Left cardiac atrium (tissue), 4 donors: ENCODE results near the gene FGA. TPM values are rescaled to one million over a fixed set of nuclear protein-coding genes. Genes with fewer than 3 reads are reported as not detected.
"Not testable (repeated sequence)": the region's sequence is repeated elsewhere in the genome, so short reads cannot be mapped to it uniquely, and the experiment has no call there.

ENCODE experiments used
- ATAC-seq, 2 donors: fragments of 200-7000 bp; cut with Tn5 transposase; one replicate each; pipeline ENCODE4 v1.9.1; 2020; ENCODE audit warnings: mild to moderate bottlenecking in 2 of 2, moderate library complexity in 2 of 2
- DNase-seq: peaks from one replicate; pipeline ENCODE4 v3.0.0-alpha.2; 2020
- intact Hi-C, 2 donors: fragments of 100-400 bp; cut with DNase I; formaldehyde crosslinking; loops; one replicate each; pipeline versions ENCODE4 v1.14.1 to v1.15.1; 2022 to 2023
- total RNA-seq, 2 donors: library from RNA; stranded (reverse); fragmentation: NEBNext Ultra II Directional; extraction: Animal tissue kit (Norgen Biotek cat#: 25700); gene quantifications; one replicate each; pipeline ENCODE4 v1.2.1, GENCODE V29; 2021
- donor health status: DM: no; HTN: yes; CAD: no.
- donor health status: DM: no; HTN: yes; CAD: no; lungs with severe emphysema.
- donor health status: DM: yes; HTN: yes; CAD: no.
- donor health status: Dilated cardiomyopathy.

The FGA gene
- total RNA-seq, 2 donors from 2014 or later: 0.47 TPM

DNA sequence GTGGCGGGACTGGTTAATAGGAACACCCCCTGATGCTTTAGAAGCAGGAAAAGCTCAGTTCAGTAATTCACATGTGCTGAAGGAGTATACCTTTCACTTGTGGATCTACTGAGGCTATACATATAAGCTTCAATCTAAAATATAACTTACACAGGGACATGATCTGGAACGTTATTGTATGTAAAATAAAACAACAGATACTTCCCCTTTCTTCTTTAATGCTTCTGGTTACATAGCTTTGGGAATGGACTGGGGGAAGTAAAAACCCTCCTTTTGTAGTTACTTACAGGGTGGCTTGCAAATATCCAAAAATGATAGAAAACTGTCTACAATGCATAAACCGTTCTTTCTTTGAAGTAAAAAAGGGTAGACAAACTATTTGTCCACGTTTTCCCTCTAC, 20.0 kb upstream of the FGA start:
- intact Hi-C loops: loop anchor here in 1 of 2 donors (10.0 kb wide), 1 partner anchor 56 kb away; the partner anchor contains the start of gene PLRG1
- ATAC-seq: no peak
- DNase-seq: no peak

GRCh38 chr4:154609532-154609931, 19.0 kb upstream of the FGA start:
- DNase-seq: no peak
- intact Hi-C loops: no loop called here
- no peak for ATAC-seq

DNA sequence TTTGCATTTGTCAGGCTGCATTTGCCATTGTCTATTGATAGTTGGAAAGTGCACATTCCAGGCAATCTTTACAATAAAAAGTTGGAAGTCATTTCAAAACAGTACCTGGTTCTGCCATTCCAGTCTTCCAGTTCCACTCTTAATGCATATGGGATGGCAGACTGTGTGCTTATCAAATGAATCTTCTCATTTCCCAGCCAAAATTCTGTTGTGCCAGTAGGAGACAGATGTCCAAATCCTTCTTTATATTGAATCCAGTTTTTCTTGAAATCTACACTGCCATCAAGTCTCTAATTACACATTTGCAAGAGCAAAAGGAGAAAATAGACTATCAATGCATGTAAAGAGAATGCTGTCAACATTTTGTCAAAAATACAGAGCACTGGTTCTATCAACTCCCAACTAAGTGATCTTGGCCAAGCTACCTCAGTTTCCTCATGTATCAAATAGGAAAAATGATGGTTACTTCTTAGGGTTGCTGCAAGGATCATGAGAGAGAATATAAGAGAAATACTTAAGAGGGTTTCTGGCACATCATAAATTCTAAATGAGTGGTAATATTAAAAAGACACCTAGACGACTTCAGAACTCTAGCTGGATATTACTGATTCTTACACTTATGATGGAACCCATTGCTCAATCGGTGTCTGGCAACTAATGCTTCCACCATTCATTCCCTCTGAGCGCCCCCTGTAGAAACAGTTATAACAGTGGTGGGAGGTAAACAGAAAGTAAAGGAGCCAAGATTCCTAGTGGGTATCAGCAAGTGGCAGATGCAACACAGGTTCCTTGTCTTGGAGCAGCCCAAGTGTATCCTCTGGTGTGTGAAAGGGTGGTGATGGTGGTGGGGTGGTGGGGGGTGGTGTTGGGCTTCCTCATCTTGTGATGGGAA, 18.1 kb upstream of the FGA start:
- DNase-seq: no peak
- intact Hi-C loops: no loop called here
- ATAC-seq: no peak

DNA sequence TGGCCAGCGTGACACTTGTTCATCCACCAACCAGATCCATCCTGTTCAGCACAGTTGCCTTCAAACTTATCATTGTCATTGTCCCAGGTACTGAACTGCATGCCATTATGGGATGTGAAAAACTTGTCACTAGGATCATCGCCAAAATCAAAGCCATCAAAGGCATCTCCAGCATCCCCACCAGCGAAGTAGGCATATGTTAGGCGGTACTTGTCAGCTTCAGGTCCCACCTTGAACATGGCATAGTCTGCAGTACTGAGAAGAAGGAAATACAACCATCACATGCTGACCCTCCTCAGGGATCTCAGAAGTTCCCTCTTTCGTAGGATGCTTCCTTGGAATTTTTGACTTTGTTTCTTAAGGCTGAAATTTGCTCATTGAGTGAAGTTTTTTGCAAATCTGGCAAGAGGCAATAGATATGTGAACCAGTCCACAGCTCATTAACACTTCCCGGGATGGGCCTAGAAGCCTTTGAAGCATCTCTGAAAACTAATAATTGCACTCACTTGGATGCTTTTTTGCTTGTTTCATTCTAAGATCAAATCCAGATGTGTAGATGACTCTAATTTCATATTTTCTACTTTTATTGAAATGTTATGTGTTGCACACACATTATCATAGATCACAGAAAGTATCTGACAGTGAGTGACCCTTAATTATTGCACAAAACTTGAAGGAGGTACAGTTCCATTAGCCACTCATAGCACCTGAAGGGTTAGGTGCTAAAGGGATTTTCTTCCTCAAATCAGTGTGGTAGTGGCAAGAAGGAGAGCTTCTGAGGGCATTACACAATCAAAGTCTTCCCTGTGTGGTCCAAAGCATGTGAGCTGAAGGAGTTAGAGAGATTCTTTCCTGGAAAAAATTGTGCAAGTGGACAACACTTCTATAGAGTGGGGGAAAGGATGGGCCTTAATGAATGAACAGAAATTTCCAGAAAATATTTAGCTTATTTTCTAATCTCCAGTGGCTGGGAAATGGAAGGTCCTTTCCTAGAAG, 16.5 kb upstream of the FGA start:
- intact Hi-C loops: no loop called here
- ATAC-seq (no peak), DNase-seq (no peak)

DNA sequence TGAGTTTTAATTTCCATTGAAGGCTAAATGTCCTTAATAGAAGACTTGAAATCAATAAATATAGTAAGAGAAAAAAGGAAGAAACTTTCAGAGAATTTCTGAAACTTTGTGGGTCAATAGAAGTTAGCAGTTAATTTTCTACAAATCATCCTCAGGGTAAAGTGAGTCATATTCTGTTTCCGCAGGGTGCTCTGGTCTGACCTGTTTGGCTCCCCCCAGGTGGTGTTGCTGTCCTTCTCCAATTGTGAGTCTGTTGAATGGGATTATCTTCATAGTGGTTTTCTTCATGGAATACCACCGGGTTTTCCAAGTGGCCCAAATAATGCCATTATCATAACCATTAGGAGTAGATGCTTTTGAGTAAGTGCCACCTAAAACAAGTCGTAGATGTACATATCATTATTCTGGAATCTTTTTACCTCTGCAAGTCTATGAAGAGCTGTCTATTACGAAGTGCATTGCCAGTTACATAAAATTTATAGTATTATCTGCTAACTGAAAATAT, 14.2 kb upstream of the FGA start:
- DNase-seq (no peak), ATAC-seq (no peak)
- intact Hi-C loops: no loop called here

DNA sequence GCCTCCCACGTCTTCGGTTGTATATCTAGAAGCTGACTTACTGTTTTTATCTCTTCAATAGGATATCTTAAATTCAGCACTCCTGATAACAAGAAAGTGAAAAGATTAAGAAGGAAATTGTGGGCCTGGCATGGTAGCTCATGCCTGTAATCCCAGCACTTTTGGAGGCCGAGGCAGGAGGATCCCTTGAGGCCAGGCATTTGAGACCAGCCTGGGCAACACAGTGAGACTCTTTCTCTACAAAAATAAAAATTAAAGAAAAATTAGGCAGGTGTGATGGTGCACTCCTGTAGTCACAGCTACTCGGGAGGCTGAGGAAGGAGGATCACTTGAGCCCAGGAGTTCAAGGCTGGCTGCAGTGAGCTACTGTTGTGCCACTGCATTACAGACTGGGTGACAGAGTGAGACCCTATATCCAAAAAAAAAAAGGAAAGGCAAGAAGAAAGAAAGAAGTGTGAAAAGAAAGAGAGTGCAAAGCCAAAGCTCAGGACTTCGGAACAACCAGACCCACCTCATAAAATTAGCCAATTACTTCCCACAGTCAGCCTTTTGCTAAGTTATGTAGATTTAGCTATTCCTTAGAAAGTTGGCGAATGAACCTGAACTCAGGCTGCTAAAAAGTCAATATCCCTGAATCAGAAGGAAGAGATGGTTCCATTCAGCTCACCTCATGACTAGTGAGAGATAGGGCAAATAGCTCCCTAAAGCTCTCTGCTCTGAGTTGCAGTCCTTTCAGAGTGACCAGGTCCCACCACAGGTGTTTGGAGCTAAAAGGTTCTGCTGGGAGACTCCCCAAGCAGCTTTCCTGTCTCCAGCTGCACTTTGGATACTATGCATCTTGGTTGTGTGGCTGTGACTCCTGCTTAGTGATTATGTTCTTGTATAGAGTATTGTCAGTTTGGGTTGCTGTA, 12.7 kb upstream of the FGA start:
- intact Hi-C loops: no loop called here
- DNase-seq (no peak), ATAC-seq (no peak)

DNA sequence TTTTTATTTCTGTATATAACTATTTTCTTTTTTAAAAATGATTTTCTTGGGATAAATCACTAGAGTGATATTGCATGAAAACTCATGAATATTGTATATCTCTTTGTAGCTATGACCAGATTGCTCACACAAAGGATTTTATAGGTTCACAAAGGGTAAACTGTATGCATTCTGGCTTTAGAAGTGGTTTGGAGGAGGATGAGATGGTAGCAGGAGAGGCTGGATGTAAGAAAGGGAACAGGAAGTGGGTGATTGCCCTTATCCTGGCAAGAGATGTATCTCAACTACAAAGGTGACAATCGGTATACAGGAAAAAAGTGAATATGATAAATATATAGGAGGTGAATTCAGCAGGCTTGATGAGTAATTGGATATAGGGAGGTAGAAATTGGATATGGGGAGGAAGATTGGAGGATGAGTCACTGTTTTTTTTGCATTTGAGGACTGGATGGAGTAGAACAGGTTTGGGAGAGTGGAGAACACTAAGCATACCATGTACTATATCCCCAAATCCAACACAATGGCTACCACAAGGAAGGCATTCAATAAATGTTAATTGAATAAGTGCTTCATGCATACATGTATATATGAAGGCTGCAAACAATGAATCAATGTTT, 12.0 kb upstream of the FGA start:
- intact Hi-C loops: no loop called here
- no peak for ATAC-seq

GRCh38 chr4:154597798-154598774, 7.5 kb upstream of the FGA start:
- no peak for ATAC-seq
- intact Hi-C loops: no loop called here
- no peak for DNase-seq

More for the DNA sequence above, 12.0 kb upstream of the FGA start:
- DNase-seq: no peak

DNA sequence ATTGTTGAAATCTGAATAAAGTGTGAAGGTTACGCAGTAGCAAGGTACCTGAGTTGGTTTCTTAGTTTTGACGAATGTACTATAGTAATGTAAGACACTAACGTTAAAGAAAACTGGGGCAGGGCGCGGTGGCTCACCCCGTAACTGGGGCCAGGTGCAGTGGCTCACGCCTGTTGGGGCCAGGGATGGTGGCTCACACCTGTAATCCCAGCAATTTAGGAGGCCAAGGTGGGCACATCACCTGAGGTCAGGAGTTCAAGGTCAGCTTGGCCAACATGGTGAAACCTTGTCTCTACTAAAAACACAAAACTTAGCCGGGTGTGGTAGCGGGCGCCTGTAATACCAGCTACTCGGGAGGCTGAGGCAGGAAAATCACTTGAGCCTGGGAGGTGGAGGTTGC, 6.7 kb upstream of the FGA start:
- DNase-seq, intact Hi-C loops, ATAC-seq: not testable (repeated sequence)

DNA sequence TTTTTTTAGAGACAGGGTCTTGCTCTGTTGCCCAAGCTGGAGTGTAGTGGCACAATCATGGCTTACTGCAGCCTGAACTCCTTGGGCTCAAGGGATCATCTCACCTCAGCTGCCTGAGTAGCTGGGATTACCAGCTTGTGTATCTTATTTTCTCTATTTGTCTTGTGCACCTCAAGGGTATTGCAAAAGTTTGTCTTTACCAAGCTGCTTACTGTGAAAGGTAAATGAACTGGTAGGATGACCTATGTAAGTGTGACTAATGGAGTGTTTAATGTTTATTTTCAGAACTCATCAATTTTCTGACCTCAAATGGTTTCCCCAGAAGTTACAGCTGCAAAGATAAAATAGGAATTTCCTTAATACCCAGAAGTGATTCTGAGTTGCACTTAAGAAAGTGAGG, 5.3 kb upstream of the FGA start:
- ATAC-seq: no peak
- intact Hi-C loops: no loop called here
- no peak for DNase-seq

DNA sequence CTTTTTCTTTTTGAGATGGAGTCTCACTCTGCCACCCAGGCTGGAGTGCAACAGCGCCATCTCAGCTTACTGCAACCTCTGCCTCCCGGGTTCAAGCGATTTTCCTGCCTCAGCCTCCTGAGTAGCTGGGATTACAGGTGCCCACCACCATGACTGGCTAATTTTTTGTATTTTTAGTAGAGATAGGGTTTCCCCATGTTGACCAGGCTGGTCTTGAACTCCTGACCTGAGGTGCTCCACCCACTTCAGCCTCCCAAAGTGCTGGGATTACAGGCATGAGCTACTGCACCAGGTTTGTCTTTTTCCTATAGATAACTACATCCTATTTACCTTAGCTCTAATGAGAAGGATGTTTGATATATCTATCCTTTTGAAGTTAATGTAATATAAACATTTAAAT, 3.8 kb upstream of the FGA start:
- intact Hi-C loops, ATAC-seq, DNase-seq: not testable (repeated sequence)

GRCh38 chr4:154593868-154594267, 3.3 kb upstream of the FGA start:
- intact Hi-C loops: no loop called here
- DNase-seq: no peak
- ATAC-seq: no peak

DNA sequence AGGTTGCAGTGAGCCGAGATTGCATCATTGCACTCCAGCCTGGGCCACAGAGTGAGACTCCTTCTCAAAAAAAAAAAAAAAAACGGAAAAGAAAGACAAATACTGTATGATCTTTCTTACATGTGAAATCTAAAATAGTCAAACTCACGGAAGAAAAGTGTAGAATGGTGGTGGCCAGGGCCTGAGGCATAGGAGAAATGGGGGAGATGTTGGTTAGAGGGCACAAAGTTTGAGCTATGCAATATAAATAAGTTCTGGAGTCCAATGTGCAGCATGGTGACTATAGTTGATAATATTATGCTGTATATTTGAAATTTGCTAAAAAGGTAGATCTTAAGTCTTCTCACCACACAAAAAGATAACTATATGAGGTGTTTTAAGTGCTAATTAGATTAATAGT, 1.3 kb upstream of the FGA start:
- no peak for ATAC-seq
- intact Hi-C loops: no loop called here

DNA sequence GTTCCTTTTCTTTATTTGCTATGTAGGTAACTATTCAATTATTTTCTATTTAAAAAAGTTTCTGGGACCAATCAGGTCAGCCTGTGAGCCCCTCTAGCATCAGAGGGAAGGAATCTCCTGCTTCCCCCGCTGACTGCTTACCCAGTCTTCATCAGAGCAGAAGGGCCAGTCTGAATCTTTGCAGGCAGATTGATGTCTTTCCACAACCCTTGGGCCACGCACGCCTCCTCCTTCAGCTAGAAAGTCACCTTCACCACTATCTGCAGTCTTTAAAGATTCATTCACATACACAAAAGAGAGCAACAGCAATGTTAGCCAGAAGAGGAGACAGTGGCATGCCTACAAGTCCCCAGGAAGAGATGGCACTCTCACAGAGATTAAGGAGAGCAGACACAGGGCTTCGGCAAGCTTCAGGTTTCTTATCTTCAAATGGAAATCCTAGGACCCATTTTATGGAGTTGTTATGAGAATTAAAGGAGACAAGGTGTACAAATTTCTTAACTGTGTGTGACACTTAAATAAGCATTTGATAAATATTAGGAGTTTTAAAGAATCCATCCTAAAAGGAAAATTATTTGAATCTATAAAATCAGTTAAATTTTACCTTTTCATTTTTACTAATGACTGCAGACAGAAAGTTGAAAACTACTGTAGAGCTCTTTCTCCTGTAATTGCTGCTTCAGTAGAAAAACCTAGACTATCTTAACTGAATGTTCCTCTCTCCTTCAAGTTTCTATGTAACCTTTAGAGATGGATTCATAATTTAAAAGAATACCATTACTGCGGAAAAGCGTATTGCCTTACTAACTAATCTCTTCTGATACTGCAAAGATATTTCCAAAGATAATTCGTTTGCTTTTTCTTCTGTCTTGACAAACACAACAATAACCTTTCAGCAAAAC, 995 bp downstream of the FGA start:
- ATAC-seq: no peak
- intact Hi-C loops: no loop called here

More for the DNA sequence above, 1.3 kb upstream of the FGA start:
- no peak for DNase-seq

DNA sequence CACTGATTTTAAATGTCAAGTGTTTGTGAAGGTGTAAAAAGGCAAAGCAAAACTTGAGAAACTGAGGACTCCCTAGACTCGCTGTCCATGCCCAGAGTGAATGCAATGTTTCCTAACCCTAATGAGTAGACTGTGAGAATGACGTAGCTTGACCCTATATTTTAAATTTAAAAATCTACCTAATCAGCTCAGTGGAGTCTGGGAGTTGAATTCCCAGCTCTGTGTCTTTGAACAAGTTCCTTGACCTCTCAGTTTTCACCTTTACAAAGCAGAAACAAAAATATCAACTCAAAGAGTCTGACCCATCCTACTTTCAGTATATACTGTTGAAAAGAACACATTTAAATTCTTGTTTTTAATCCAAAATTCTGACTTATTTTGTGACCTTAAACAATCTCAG, 2.3 kb downstream of the FGA start:
- no peak for ATAC-seq

More for the DNA sequence above, 995 bp downstream of the FGA start:
- no peak for DNase-seq

More for the DNA sequence above, 2.3 kb downstream of the FGA start:
- intact Hi-C loops: no loop called here
- no peak for DNase-seq
